Epithelial cell of alveolus of lung (primary cell): Measurements from ENCODE around the gene NECTIN4. TPM values are rescaled to one million over a fixed set of nuclear protein-coding genes. Genes with fewer than 3 reads are reported as not detected.

Experiments
- total RNA-seq: library from RNA; depleted of rRNA; stranded (reverse); fragments of >200 nt; gene quantifications from 2 replicates; pipeline ENCODE4 v1.2.1, GENCODE V29; 2015

The NECTIN4 gene
- 0.65 and 0.72 TPM in 2 replicates for total RNA-seq

DNA sequence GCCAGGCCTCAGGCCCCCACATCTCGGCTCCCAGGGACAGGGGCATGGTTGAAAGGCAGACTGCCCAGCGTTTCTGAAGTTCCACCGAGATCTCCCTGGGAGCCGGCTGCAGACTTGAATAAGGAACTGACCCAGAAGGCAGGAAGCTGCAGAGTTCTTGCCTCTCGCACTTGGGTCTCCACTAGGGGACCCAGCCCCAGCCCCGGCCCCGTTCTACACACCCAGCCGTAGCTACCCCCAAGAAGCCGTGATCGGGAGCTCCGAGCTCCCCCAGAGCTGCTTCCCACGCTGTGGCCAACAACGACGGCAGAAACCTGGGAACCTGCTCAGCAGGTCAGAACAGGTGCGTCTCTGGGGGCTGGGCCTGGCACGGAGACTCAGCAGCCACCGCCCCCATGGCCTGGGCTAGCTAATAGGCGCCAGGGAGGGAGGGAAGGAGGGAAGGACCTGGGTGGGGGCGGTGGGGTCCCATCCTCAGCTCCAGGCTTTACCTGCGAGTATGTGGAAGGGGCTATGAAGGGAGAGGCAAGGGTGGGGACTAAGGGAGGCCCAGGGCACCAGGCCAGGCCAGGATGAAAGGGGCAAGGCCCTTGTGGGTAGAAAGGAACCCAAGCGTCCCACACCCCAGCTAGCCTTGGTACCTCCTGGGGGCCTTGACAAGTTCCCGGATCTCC lies at the start of gene NECTIN4:
Gene NECTIN4 (minus strand): TSS at position 308 of the 674 bp plus-strand sequence. CDS start 262 bp downstream, at position 46.

GRCh38 chr1:161132410-161133219 lies 43.3 kb upstream of the NECTIN4 start, which contains the start of gene DEDD:
DEDD (minus strand) TSS chr1:161132667; CDS start chr1:161124462, 8,205 bp downstream.

DNA sequence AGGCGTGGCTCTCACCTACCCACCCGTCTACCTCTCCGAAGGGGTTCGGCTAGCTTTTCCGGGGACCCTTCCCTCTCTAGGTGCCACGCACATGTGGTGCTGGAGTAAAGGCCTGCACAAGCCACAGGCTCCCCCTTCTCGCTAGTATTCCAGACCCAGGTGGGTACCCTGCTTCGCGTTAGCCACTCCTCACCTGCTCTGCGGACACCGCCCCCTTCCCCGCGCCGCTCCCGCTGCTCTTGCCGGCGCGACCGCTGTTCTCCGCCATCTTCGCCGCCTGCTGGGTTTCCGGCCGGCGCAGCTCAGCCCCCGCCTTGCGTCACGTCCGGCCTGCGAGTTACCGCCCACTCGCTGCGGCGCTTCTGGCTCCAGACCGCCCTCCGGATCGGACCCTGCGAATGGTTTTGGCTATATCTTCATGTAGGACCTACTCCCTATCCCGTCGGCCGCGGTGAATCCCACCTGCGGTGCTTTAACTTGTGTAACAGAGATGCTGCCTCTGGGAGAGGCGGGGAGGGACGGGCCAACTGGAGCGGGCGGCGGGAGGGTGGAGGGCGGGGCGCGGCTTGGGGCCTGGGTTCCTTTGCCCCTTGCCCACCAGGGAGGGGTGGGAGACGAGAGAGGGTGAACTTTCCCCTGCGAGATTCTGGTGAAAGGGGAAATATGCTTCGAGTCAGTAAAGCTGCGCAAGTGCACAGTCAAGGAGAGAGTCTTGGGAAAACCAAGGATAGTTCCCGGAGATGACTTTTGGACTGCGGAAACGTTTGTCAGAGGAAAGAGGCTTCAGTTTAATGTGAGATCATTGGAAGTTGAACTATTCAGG lies 28.6 kb upstream of the NECTIN4 start, which contains the start of the genes NIT1 and PFDN2:
Gene NIT1 (plus strand): TSS at position 347 of the 823 bp plus-strand sequence. CDS start 72 bp downstream, at position 419.
Gene PFDN2 (minus strand): TSS at position 279 of the 823 bp plus-strand sequence. CDS start 11 bp downstream, at position 268.

GRCh38 chr1:161098210-161099068 lies 9.1 kb upstream of the NECTIN4 start, which contains the start of gene KLHDC9:
KLHDC9 (plus strand) TSS chr1:161098361; CDS start chr1:161098536, 175 bp downstream.

DNA sequence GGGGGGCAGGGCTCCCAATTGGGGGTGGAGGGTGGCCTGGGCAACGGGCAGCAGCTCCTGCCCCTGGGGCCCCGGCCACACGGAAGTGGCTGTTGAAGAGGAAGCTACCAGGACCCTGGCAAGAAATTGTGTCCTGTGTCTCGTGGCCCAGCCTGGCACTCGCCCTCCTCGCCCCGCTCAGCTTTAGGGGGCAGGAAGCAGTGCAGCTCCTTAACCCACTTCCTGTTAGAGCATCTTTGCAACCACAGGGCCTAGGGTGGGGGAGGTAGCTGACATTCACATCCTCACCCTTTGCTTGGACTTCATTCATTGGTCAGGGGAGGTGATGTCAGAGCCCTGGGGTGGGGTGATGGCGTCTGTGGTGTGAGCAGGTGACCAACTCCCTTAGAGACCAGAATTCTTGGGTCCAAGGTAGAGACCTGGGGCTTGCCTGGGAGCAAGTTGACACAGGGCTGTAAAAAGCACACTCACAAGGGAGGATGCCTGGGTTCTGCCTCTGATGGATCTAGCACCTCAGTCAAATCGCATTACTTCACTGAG lies 19.6 kb downstream of the NECTIN4 start, which contains the start of gene ARHGAP30:
Gene ARHGAP30 (minus strand): TSS at position 161 of the 540 bp plus-strand sequence. CDS start 267 bp downstream, outside the sequence.

DNA sequence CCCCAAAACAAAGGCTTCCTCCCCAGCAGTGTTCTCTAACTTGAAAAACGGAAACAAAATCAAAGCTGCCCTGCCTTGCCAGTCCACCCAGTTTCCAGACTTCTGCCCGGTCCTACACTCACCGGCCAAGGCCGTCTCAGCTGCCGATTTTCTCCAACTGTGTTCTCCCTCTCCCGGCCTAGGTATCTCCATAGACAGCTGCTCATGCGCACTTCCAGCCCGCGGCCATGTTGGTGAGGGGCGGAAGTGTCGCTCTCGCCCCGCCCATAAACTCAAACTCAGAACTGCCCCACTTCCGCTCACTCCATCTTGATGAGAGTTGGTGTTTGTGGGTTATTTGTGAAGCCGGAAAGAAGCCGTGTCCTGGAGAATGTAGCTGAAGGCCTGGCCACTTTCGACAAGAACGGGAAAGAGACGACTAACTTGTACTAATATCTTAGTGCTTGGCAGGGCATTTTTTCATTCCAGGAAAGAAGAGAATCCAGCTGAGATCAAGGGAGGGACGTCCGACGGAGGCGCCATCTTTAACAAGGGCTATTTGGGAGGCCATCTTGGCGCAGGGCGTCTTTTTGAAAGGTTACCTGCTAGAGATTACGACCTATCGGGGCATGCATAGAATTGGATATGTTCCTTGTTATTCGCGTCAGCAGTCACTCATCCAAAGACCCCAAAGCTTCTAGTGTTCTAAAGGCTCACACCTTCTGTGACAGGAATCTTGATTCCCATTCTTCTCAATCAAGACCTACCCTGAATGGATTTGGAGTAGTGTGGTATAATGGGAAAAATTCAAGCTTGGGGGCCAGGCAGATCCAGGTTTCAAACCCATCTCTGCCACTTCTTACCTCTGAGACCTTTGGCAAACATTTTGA lies 43.4 kb downstream of the NECTIN4 start, which contains the start of gene USF1:
Gene USF1 (minus strand): TSS at position 242 of the 869 bp plus-strand sequence. CDS start 2,702 bp downstream, outside the sequence.

DNA sequence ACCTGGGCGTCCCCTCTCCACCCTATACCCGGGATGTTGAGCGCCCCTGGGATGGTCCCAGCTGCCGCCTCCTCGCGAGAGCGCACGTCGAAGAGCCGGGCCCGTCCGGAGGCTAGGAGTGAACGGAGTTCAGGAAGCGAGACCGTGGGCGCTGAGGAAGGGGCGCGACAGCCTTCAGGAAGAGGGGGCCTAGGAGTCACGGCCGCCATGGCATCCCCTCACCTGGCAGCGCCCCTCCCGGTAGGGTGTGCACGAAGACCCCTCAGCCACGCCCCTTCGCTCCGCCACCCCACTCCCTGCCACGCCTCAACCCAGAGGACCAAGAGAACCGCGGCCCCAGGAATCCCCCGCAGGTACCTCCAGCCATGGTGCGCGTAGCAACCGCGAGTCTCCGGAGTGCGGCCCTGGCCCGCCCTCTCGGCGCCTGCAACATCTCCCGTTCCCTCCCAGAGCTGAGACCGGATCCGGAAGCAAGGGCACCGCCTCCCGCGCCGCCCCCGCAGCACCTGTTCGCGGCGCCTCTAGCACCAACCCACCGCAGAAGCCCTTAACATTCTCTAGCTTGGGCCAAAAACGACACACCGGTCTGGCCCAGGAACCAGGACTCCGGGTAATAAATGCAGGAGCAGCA lies 50.7 kb downstream of the NECTIN4 start, which contains the start of gene TSTD1:
Gene TSTD1 (minus strand): TSS at position 442 of the 631 bp plus-strand sequence. CDS start 75 bp downstream, at position 367.

Other genes with a start within 250 kb of the NECTIN4 start
- not detected in 2 replicates for gene CD244, start 226.7 kb downstream of the NECTIN4 start, total RNA-seq
- not detected in 2 replicates for gene ITLN1, start 204.4 kb downstream of the NECTIN4 start, total RNA-seq
- gene ITLN2, start 134.7 kb downstream of the NECTIN4 start, total RNA-seq, result not detected in 2 replicates
- gene F11R, start 68.4 kb downstream of the NECTIN4 start, total RNA-seq, result 7.0 and 19.7 TPM in 2 replicates
- gene TSTD1, start 50.6 kb downstream of the NECTIN4 start, total RNA-seq, result 14.4 and 14.6 TPM in 2 replicates
- gene USF1, start 43.6 kb downstream of the NECTIN4 start, total RNA-seq, result 26.8 and 27.8 TPM in 2 replicates
- gene ARHGAP30, start 19.7 kb downstream of the NECTIN4 start, total RNA-seq, result not detected in 2 replicates
- 0.96 and 1.0 TPM in 2 replicates for gene KLHDC9, start 8.8 kb upstream of the NECTIN4 start, total RNA-seq
- gene PFDN2, start 28.5 kb upstream of the NECTIN4 start, total RNA-seq, result 32.3 and 71.8 TPM in 2 replicates
- 35.5 and 44.5 TPM in 2 replicates for gene NIT1, start 28.5 kb upstream of the NECTIN4 start, total RNA-seq
- gene DEDD, start 43.1 kb upstream of the NECTIN4 start, total RNA-seq, result 22.4 and 25.6 TPM in 2 replicates
- 52.1 and 70.3 TPM in 2 replicates for gene UFC1, start 64.4 kb upstream of the NECTIN4 start, total RNA-seq
- gene USP21, start 69.9 kb upstream of the NECTIN4 start, total RNA-seq, result 12.3 and 24.3 TPM in 2 replicates
- 10.9 and 12.7 TPM in 2 replicates for gene PPOX, start 76.9 kb upstream of the NECTIN4 start, total RNA-seq
- 30.5 and 33.3 TPM in 2 replicates for gene B4GALT3, start 87.9 kb upstream of the NECTIN4 start, total RNA-seq
- 7.4 and 11.0 TPM in 2 replicates for gene ADAMTS4, start 109.5 kb upstream of the NECTIN4 start, total RNA-seq
- gene NDUFS2, start 112.8 kb upstream of the NECTIN4 start, total RNA-seq, result 109 and 222 TPM in 2 replicates
- gene FCER1G, start 125.7 kb upstream of the NECTIN4 start, total RNA-seq, result 0.26 and 6.1 TPM in 2 replicates
- gene APOA2, start 134.1 kb upstream of the NECTIN4 start, total RNA-seq, result not detected in 2 replicates
- 12.1 and 12.7 TPM in 2 replicates for gene TOMM40L, start 136.5 kb upstream of the NECTIN4 start, total RNA-seq
- gene NR1I3, start 148.6 kb upstream of the NECTIN4 start, total RNA-seq, result not detected in 2 replicates
- not detected in 2 replicates for gene PCP4L1, start 169.2 kb upstream of the NECTIN4 start, total RNA-seq
- 1.4 and 2.1 TPM in 2 replicates for gene MPZ, start 220.4 kb upstream of the NECTIN4 start, total RNA-seq
- gene SDHC, start 224.8 kb upstream of the NECTIN4 start, total RNA-seq, result 27.5 and 52.1 TPM in 2 replicates